ENCODE data around the gene UCK2.

Gene UCK2

DNA sequence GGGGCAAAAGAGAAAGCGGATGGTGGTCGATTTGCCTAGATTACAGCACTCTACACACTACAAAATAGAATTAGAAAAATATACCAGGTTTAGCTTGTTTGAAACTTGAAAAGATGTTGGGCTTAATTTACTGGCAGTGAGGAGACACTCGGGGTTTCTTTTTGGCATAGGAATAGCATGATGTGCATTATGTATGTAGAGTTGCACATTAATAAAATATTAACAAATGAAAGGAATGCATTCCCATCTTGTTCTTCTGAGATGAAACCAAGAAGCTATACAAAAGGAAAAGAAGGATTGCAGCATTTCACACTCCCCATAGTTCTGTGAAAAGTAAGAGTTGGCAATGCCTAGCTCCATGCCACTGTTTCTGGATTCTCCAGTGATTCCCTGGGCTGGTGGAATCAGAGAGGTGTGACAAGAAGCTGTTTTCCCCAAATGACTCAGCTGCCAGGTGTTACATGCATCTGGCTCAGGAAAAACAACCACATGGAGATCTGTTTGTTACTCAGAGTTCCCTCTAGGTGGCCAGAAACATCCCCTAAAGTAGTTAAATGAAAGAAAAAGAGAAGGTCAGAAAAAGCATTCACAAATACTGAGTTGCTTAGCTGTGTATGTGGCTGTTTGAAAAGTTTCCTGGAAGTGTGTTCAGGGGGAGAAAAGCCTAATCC, 115.6 kb downstream of the UCK2 start:
- DNase-seq (ENCODE audit: low read depth): peak; percentile 63
- TF ChIP-seq, protein P1, sequence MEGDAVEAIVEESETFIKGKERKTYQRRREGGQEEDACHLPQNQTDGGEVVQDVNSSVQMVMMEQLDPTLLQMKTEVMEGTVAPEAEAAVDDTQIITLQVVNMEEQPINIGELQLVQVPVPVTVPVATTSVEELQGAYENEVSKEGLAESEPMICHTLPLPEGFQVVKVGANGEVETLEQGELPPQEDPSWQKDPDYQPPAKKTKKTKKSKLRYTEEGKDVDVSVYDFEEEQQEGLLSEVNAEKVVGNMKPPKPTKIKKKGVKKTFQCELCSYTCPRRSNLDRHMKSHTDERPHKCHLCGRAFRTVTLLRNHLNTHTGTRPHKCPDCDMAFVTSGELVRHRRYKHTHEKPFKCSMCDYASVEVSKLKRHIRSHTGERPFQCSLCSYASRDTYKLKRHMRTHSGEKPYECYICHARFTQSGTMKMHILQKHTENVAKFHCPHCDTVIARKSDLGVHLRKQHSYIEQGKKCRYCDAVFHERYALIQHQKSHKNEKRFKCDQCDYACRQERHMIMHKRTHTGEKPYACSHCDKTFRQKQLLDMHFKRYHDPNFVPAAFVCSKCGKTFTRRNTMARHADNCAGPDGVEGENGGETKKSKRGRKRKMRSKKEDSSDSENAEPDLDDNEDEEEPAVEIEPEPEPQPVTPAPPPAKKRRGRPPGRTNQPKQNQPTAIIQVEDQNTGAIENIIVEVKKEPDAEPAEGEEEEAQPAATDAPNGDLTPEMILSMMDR (IDR thresholded peaks at IDR 0.05; ENCODE audit: insufficient read depth, low read depth, low read length, missing control alignments): peak; percentile 15
- no peak overlapping the region for H3K4me3 ChIP-seq (ENCODE audit: low read depth, low read length)

DNA sequence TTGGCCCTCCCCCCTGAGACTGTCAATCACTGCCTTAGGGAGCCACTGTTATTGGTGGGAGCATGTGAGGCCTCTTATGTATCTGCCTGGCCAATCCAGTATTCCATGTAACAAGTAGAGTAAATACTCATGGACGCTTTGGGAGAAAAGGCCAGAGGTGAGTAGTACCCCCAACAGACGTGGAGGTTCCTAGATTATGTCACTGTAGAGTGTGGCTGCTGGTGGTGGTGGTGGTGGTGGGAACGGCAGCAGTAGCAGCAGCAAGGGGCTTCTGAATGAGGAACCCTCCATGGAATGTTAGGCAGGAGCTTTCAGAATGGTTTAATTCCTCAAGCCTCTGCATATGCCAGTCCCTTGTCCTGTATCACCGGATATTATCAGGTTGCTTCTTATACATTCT, 118.5 kb downstream of the UCK2 start:
- TF ChIP-seq, protein P1 (IDR thresholded peaks at IDR 0.05; ENCODE audit: insufficient read depth, low read depth, low read length, missing control alignments): no peak
- no peak overlapping the region for H3K4me3 ChIP-seq (ENCODE audit: low read depth, low read length)
- DNase-seq (ENCODE audit: low read depth): no peak

DNA sequence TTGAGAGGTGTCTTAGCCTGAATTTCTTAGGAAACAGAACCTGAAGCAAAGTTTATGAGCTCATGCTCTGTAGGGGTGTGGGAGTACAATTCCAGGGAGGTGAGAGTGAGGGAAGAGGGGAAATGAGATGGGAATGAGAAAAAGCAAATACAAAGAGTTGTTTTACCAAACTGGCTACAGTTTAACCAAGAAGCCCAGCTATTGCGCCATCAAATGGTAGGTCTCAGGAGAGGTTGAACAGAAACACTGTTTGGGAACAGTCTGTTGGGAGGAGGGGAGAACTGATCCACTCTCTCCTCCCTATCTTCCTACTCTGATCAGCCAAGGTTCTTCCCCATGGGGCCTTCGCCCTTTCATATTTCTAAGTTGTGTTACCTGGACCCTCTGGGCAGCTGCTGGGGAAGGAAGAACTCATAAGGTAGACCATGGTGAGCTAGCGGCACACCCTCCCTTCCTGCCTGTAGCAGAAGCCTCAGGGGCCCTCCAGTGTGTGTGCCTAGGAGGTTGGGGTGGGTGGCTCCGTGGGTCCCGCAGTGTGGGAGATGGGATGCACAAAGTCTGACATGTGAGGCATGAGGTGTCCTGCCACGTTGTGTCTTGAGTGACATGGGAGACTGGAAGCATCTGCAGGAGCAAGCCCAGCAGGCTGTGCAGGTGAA, 120.5 kb downstream of the UCK2 start:
- no peak overlapping the region for H3K4me3 ChIP-seq (ENCODE audit: low read depth, low read length)
- TF ChIP-seq, protein P1 (IDR thresholded peaks at IDR 0.05; ENCODE audit: insufficient read depth, low read depth, low read length, missing control alignments): no peak
- no peak for DNase-seq (ENCODE audit: low read depth)

DNA sequence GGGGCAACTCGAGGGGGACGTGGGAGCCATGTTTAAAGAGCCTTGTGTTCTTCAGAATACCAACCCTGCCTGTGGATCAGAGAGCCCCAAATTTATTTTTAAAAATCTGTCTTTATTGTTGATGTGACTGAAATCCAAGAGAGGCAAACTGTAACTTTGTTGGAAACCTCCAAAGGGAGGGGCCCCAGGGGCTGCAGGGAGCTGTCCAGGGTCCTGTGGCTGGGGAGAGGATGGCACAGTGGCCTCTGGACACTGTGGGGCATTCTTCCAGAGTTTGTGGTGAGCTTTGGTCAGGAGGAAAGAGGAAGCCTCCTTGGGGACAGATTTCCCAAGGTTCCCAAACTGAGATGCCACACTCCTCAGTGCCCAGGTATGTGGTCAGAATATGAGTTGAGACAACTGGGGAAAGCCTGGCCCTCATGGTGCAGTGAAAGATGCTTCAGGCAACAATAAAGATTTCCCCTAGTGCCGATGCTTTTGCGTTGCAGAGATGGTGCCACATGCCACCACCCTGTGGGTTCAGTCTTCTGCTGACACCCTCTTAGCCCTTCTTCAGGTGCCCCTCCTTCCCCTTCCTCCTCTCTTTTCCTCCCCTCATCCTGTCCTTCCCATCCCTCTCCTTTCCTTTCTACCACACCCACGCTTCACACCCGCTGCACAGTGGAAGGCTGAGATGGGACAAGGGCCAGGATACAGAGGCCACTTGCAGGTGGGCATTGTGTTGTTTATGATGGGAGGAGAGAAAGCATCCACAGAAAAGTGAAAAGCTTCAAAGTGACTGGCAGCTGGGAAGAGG, 122.1 kb downstream of the UCK2 start:
- TF ChIP-seq, protein P1 (IDR thresholded peaks at IDR 0.05; ENCODE audit: insufficient read depth, low read depth, low read length, missing control alignments): no peak
- H3K4me3 ChIP-seq (ENCODE audit: low read depth, low read length): no peak overlapping the region
- DNase-seq (ENCODE audit: low read depth): no peak

DNA sequence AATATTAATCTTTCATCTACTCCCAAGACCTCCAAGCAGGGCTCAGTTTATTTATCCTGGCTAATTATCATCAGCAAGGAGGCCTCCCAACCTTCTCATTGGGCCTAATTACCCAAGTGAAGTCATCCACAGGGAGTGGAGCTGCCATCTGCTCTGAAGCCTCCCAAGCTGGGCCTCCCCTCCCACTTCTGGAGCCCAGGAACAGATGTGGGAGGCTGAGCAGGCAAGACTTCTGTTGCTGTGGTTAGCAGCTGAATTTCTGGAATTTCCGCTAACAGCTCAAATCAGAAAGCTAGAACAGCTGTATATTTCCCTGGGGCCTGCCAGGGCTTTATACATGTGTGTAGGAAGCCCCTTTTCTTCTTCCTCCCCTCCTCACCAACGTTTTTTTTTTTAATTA, 127.5 kb downstream of the UCK2 start:
- DNase-seq (ENCODE audit: low read depth): peak; percentile 28
- H3K4me3 ChIP-seq (ENCODE audit: low read depth, low read length): no peak overlapping the region
- TF ChIP-seq, protein P1 (IDR thresholded peaks at IDR 0.05; ENCODE audit: insufficient read depth, low read depth, low read length, missing control alignments): no peak

DNA sequence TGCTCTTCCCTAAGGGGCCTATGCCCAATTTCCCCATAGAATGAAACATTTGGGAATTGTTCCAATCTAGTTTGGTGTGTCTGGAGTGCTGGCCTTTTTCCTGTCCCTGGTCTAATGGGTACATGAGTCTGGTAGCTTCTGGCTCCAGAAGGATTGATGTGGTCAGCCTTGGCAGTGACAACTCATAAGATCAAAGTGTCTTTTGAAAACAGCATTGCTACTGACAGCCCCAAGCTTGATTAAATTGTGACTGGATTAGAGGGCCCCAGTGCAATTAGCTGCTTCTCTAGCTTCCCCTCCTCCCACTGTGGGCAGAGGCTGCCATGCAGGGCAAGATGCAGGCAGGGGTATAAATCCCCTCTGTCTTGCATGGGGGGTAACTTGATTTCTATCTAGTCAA, 130.9 kb downstream of the UCK2 start:
- TF ChIP-seq, protein P1 (IDR thresholded peaks at IDR 0.05; ENCODE audit: insufficient read depth, low read depth, low read length, missing control alignments): no peak
- H3K4me3 ChIP-seq (ENCODE audit: low read depth, low read length): no peak overlapping the region
- DNase-seq (ENCODE audit: low read depth): no peak

Measured in GM12865 (cell line).